Keratinocyte (primary cell): ENCODE data around the gene BEND3. TPM values are rescaled to one million over a fixed set of nuclear protein-coding genes. Genes with fewer than 3 reads are reported as not detected.

Experiments
- DNase-seq: peaks from one replicate; pipeline ENCODE4 v3.0.0-alpha.2; 2011; ENCODE audit warnings: low read depth, missing footprints, low spot score
- FAIRE-seq: peaks from 2 replicates; lab custom pipeline; 2011; peaks lifted over from hg19 to GRCh38; lab: Jason Lieb, UNC
- H2AFZ ChIP-seq: 2 replicates; pipeline ENCODE4 v1.6.0; 2012; ENCODE audit warnings: low read length, control low read depth, inconsistent platforms; ENCODE audit not compliant: control insufficient read depth
- H3K27ac ChIP-seq: 2 replicates; pipeline ENCODE4 v1.5.1; 2011; ENCODE audit warnings: low read length; ENCODE audit not compliant: control insufficient read depth, insufficient read depth
- H3K27me3 ChIP-seq: 3 replicates; pipeline ENCODE4 v1.6.0; 2011; ENCODE audit warnings: low read length; ENCODE audit not compliant: control insufficient read depth, insufficient read depth; ENCODE audit errors: extremely low read depth
- H3K36me3 ChIP-seq, 2 experiments: 2 replicates in 1 of 2; 3 replicates in 1 of 2; pipeline ENCODE4 v1.5.1; 2011; ENCODE audit warnings: low read length in 2 of 2, mild to moderate bottlenecking in 1 of 2; ENCODE audit not compliant: control insufficient read depth in 2 of 2, insufficient read depth in 2 of 2; ENCODE audit errors: extremely low read depth in 1 of 2
- H3K4me1 ChIP-seq: 3 replicates; pipeline ENCODE4 v1.5.1; 2011; ENCODE audit warnings: low read length; ENCODE audit not compliant: control insufficient read depth, insufficient read depth; ENCODE audit errors: extremely low read depth
- H3K4me2 ChIP-seq: 3 replicates; pipeline ENCODE4 v1.6.0; 2011; ENCODE audit warnings: low read depth, low read length; ENCODE audit not compliant: control insufficient read depth, insufficient read depth; ENCODE audit errors: extremely low read depth
- H3K4me3 ChIP-seq, 3 experiments: fragments of 200-600 bp in 1 of 3; sonication (generic) in 1 of 3; 2 replicates in 2 of 3; 3 replicates in 1 of 3; pipeline ENCODE4 v1.5.1; 2011 to 2016; ENCODE audit warnings: low read length in 3 of 3, mild to moderate bottlenecking in 3 of 3, control low read depth in 2 of 3, inconsistent platforms in 1 of 3, low read depth in 1 of 3, mixed read lengths in 1 of 3, mixed run types in 1 of 3, moderate library complexity in 1 of 3; ENCODE audit not compliant: control insufficient read depth in 2 of 3, insufficient read depth in 2 of 3; ENCODE audit errors: extremely low read depth in 1 of 3
- H3K79me2 ChIP-seq: 2 replicates; pipeline ENCODE4 v1.6.0; 2012; ENCODE audit warnings: low read length; ENCODE audit not compliant: control insufficient read depth, insufficient read depth
- H3K9ac ChIP-seq: 3 replicates; pipeline ENCODE4 v1.6.0; 2011; ENCODE audit warnings: low read length; ENCODE audit not compliant: control insufficient read depth, insufficient read depth; ENCODE audit errors: extremely low read depth
- H3K9me1 ChIP-seq: 3 replicates; pipeline ENCODE4 v1.6.0; 2011; ENCODE audit warnings: low read length; ENCODE audit not compliant: control insufficient read depth, insufficient read depth; ENCODE audit errors: extremely low read depth
- H3K9me3 ChIP-seq: 2 replicates; pipeline ENCODE4 v1.5.1; 2012; ENCODE audit warnings: low read depth, low read length; ENCODE audit not compliant: control insufficient read depth
- H4K20me1 ChIP-seq: 3 replicates; pipeline ENCODE4 v1.6.0; 2011; ENCODE audit warnings: low read length; ENCODE audit not compliant: control insufficient read depth, insufficient read depth; ENCODE audit errors: extremely low read depth
- CTCF ChIP-seq, 3 experiments: IDR thresholded peaks in 1 of 3; conservative IDR thresholded peaks in 1 of 3; optimal IDR thresholded peaks in 1 of 3; 2 replicates in 2 of 3; 3 replicates in 1 of 3; pipeline versions ENCODE3 to v1.5.1; 2011; ENCODE audit warnings: low read length in 3 of 3, mild to moderate bottlenecking in 3 of 3, moderate library complexity in 2 of 3, control low read depth in 1 of 3, inconsistent platforms in 1 of 3; ENCODE audit not compliant: insufficient read depth in 2 of 3; ENCODE audit errors: extremely low read depth in 1 of 3
- EZH2 ChIP-seq: IDR thresholded peaks from one replicate; pipeline ENCODE4 v1.6.1; 2012; ENCODE audit warnings: inconsistent platforms, mild to moderate bottlenecking, low read length, moderate library complexity
- dilution Hi-C: fragments of 300-500 bp; cut with MboI; formaldehyde crosslinking; loops from one replicate; pipeline ENCODE4 v1.7.0; 2020; ENCODE audit warnings: low sequenced_read_pairs; ENCODE audit not compliant: extremely low pct_ligation_motif_present
- polyA plus RNA-seq, 5 experiments: library from polyadenylated mRNA; depleted of rRNA in 3 of 5; stranded (reverse) in 3 of 5; stranded (forward) in 1 of 5; unstranded in 1 of 5; fragments of >200 nt; gene quantifications; 1 replicate in 1 of 5; 2 replicates in 3 of 5; 3 replicates in 1 of 5; pipeline versions ENCODE4 v1.2.1 to v1.2.3, GENCODE V29; 2011 to 2012; ENCODE audit warnings: missing spikeins in 2 of 5, low read depth in 1 of 5, low replicate concordance in 1 of 5

BEND3 gene
- polyA plus RNA-seq, 1 donor (not counting 4 experiments of a cell fraction or from before 2014, with no cell fraction given), result 2.1 TPM

GRCh38 chr6:107116931-107117330 is 1.6 kb upstream of the BEND3 start:
- peak overlapping the region; percentile 99 for H3K4me2 ChIP-seq
- H2AFZ ChIP-seq, result no peak overlapping the region
- FAIRE-seq, result no peak

GRCh38 chr6:107116328-107116892 is 1.1 kb upstream of the BEND3 start:
- FAIRE-seq (no peak), DNase-seq (no peak)
- no peaks in the 10 kb centered on the region for H3K36me3 ChIP-seq
- peak overlapping the region; percentile 41 to 77 (median 77) for H3K4me3 ChIP-seq
- H2AFZ ChIP-seq, result peak overlapping the region; percentile 82
- dilution Hi-C loops, result no loop called here
- peak overlapping the region; percentile 36 for H3K27ac ChIP-seq
- no peaks in the 10 kb centered on the region for H3K9me1 ChIP-seq
- H3K9me3 ChIP-seq, result no peaks in the 10 kb centered on the region
- H3K27me3 ChIP-seq, result no peaks in the 10 kb centered on the region
- peaks cover 23% of the 10 kb centered on the region for H3K4me1 ChIP-seq
- peak overlapping the region; percentile 78 for H3K9ac ChIP-seq
- peaks cover 2% of the 10 kb centered on the region for H3K79me2 ChIP-seq
- peak overlapping the region; percentile 99 for H3K4me2 ChIP-seq
- no peaks in the 10 kb centered on the region for H4K20me1 ChIP-seq
- TF ChIP-seq EZH2, result no peak
- peak in 1 of 3 experiments; percentile 16 for TF ChIP-seq CTCF (optimal IDR thresholded peaks at IDR 0.05 in 1 of 3, IDR thresholded peaks at IDR 0.05 in 1 of 3, conservative IDR thresholded peaks at IDR 0.05 in 1 of 3; ENCODE audit: extremely low read depth in 1 of 3, insufficient read depth in 2 of 3, low read length in 3 of 3)

More at GRCh38 chr6:107116931-107117330, 1.6 kb upstream of the BEND3 start:
- DNase-seq, result no peak
- Histone ChIP-seq H3K27me3 (no peaks in the 10 kb centered on the region), H3K79me2 (peaks cover 2% of the 10 kb centered on the region), H3K9ac (no peak overlapping the region), H3K36me3 (no peaks in the 10 kb centered on the region), H3K27ac (no peak overlapping the region), H3K9me1 (no peaks in the 10 kb centered on the region), H4K20me1 (no peaks in the 10 kb centered on the region), H3K4me3 (no peak overlapping the region), H3K4me1 (peaks cover 23% of the 10 kb centered on the region), H3K9me3 (no peaks in the 10 kb centered on the region)
- TF ChIP-seq CTCF (optimal IDR thresholded peaks at IDR 0.05 in 1 of 3, IDR thresholded peaks at IDR 0.05 in 1 of 3, conservative IDR thresholded peaks at IDR 0.05 in 1 of 3; ENCODE audit: extremely low read depth in 1 of 3, insufficient read depth in 2 of 3, low read length in 3 of 3) (no peak), EZH2 (no peak)
- dilution Hi-C loops, result no loop called here
